K562 (cell line): ENCODE results near the gene ANTKMT. TPM values are rescaled to one million over a fixed set of nuclear protein-coding genes. Genes with fewer than 3 reads are reported as not detected.
A peak's percentile ranks its signal among the peaks of the same experiment; 100 is the strongest.

Experiments used
- ASH1L ChIP-seq: fragments of 450-650 bp; IDR thresholded peaks from 2 replicates; pipeline ENCODE4 v1.6.1; 2018; ENCODE audit warnings: borderline replicate concordance, mild to moderate bottlenecking, low read depth; ENCODE audit not compliant: partially characterized antibody
- ATF4 ChIP-seq: fragments of 450-650 bp; formaldehyde crosslinking; IDR thresholded peaks from 2 replicates; pipeline ENCODE4 v1.4.0; 2022; ENCODE audit warnings: mild to moderate bottlenecking, moderate library complexity
- BACH1 ChIP-seq: fragments of 200-800 bp; sonication (Bioruptor generic); IDR thresholded peaks from 2 replicates; pipeline ENCODE4 v1.6.1; 2016; ENCODE audit warnings: missing genetic modification characterization, missing compliant biosample characterization
- E2F8 ChIP-seq: fragments of 450-650 bp; IDR thresholded peaks from 2 replicates; pipeline ENCODE4 v1.7.1; 2018; ENCODE audit warnings: mild to moderate bottlenecking, low read depth; ENCODE audit not compliant: partially characterized antibody
- ETV5 ChIP-seq: sonication (generic); formaldehyde crosslinking; IDR thresholded peaks from 2 replicates; pipeline ENCODE4 v1.4.0; 2020; ENCODE audit warnings: low read depth, mild to moderate bottlenecking, missing genetic modification reagents
- FOS ChIP-seq: IDR thresholded peaks from 3 replicates; pipeline ENCODE4 v1.6.1; 2011; ENCODE audit not compliant: insufficient read length; ENCODE audit errors: extremely low read depth
- GABPB2 ChIP-seq: fragments of 250-450 bp; sonication (Bioruptor Pico); conservative IDR thresholded peaks from 2 replicates; pipeline ENCODE4 v1.5.1; 2021; ENCODE audit warnings: mild to moderate bottlenecking
- ILK ChIP-seq: fragments of 450-650 bp; IDR thresholded peaks from 2 replicates; pipeline ENCODE4 v1.6.1; 2016; ENCODE audit warnings: missing genetic modification characterization, low read depth, mild to moderate bottlenecking, missing compliant biosample characterization, moderate library complexity, borderline replicate concordance
- KAT8 ChIP-seq: fragments of 450-650 bp; IDR thresholded peaks from 2 replicates; pipeline ENCODE4 v1.6.1; 2016; ENCODE audit warnings: low read depth, mild to moderate bottlenecking
- MAZ ChIP-seq, 2 experiments: fragments of 450-650 bp in 1 of 2; sonication (generic) in 1 of 2; formaldehyde crosslinking; IDR thresholded peaks in 1 of 2; conservative IDR thresholded peaks in 1 of 2; 2 replicates each; pipeline versions ENCODE4 v1.4.0 to v1.5.0; 2020; ENCODE audit warnings: mild to moderate bottlenecking in 1 of 2, missing genetic modification reagents in 1 of 2
- MCM7 ChIP-seq, 2 experiments: fragments of 450-650 bp; IDR thresholded peaks; 2 replicates each; pipeline ENCODE4 v1.6.1; 2016 to 2018
- PHB2 ChIP-seq: fragments of 450-650 bp; IDR thresholded peaks from 2 replicates; pipeline ENCODE4 v1.6.1; 2017; ENCODE audit warnings: low read depth
- PHF8 ChIP-seq: fragments of 200-600 bp; sonication (generic); IDR thresholded peaks from 2 replicates; pipeline ENCODE4 v1.6.1; 2012; ENCODE audit warnings: mixed run types, mild to moderate bottlenecking, inconsistent platforms, low read length, moderate library complexity, borderline replicate concordance
- POLR2A ChIP-seq: fragments of 450-650 bp; conservative IDR thresholded peaks from 2 replicates; pipeline ENCODE4 v1.6.1; 2016
- POLR2G ChIP-seq: fragments of 200-400 bp; formaldehyde crosslinking; IDR thresholded peaks from 2 replicates; pipeline ENCODE4 v1.6.1; 2017; ENCODE audit warnings: low read depth, mild to moderate bottlenecking, antibody characterized with exemption, low read length, moderate library complexity
- RBM39 ChIP-seq: fragments of 200-400 bp; formaldehyde crosslinking; optimal IDR thresholded peaks from 2 replicates; pipeline ENCODE3; 2018; ENCODE audit warnings: low read depth, low read length
- SAP30 ChIP-seq: fragments of 200-600 bp; sonication (generic); IDR thresholded peaks from 2 replicates; pipeline ENCODE4 v1.6.1; 2012; ENCODE audit warnings: borderline replicate concordance, low read depth, mild to moderate bottlenecking, moderate library complexity, low read length, control low read depth, inconsistent platforms; ENCODE audit not compliant: insufficient read depth, poor library complexity, severe bottlenecking
- SLC30A9 ChIP-seq: fragments of 250-450 bp; sonication (Bioruptor Pico); IDR thresholded peaks from 2 replicates; pipeline ENCODE4 v1.8.0; 2022; ENCODE audit warnings: mild to moderate bottlenecking, moderate library complexity
- SNRNP70 ChIP-seq: fragments of 200-400 bp; formaldehyde crosslinking; optimal IDR thresholded peaks from 2 replicates; pipeline ENCODE3; 2017; ENCODE audit warnings: low read depth, low read length
- SRSF3 ChIP-seq: fragments of 200-400 bp; formaldehyde crosslinking; IDR thresholded peaks from 2 replicates; pipeline ENCODE4 v1.6.1; 2016; ENCODE audit warnings: mild to moderate bottlenecking, low read length, moderate library complexity; ENCODE audit not compliant: insufficient read depth
- TAF7 ChIP-seq: fragments of 450-650 bp; IDR thresholded peaks from 2 replicates; pipeline ENCODE4 v1.6.1; 2016; ENCODE audit warnings: missing genetic modification characterization, missing compliant biosample characterization
- ZNF280B ChIP-seq: fragments of 250-450 bp; sonication (Bioruptor Pico); IDR thresholded peaks from 2 replicates; pipeline ENCODE4 v1.5.1; 2021; ENCODE audit warnings: mild to moderate bottlenecking
- ZNF384 ChIP-seq: IDR thresholded peaks from 2 replicates; pipeline ENCODE4 v1.6.1; 2012; ENCODE audit warnings: low read depth, low read length, improper control_type of control experiment
- ZNF696 ChIP-seq: fragments of 250-450 bp; sonication (Bioruptor Pico); conservative IDR thresholded peaks from 2 replicates; pipeline ENCODE4 v1.4.0; 2020; ENCODE audit warnings: mild to moderate bottlenecking, moderate library complexity
- polyA plus RNA-seq, 8 experiments: library from polyadenylated mRNA; depleted of rRNA in 4 of 8; stranded (reverse) in 5 of 8; unstranded in 3 of 8; fragments of >200 nt; fragmentation: Nextera tagmentation in 2 of 8; fragmentation: Illumina TruSeq in 1 of 8; extraction: Ambion mirVana in 2 of 8; extraction: Trizol in 1 of 8; gene quantifications; 2 replicates each; pipeline versions ENCODE4 v1.2.1 to v1.2.3, GENCODE V29; 2011 to 2014; ENCODE audit warnings: inconsistent platforms in 1 of 8, missing spikeins in 1 of 8
- total RNA-seq, 7 experiments: library from RNA; depleted of rRNA in 6 of 7; stranded (reverse); fragments of >200 nt in 6 of 7; fragmentation: Illumina TruSeq in 2 of 7; extraction: Trizol in 2 of 7; gene quantifications; 2 replicates each; pipeline versions ENCODE4 v1.2.1 to v1.2.3, GENCODE V29; 2011 to 2021; ENCODE audit warnings: low replicate concordance in 1 of 7

ANTKMT gene
- total and polyA plus RNA-seq, 9 of the 15 experiments (the other 6 are each of a cell fraction or from before 2014, with no cell fraction given) = 0.58 to 217 (median 19.1) TPM

GRCh38 chr16:679814-680624 lies 40.9 kb upstream of the ANTKMT start, which contains the start of gene STUB1 (continued):
- TF ChIP-seq MAZ (CRISPR knock-in tag; conservative IDR thresholded peaks at IDR 0.05 in 1 of 2, IDR thresholded peaks at IDR 0.05 in 1 of 2) = peak; percentile 63 to 66
- TF ChIP-seq POLR2A = no peak; the same call in 1 of the 2 replicates
- no peak for TF ChIP-seq SRSF3
- no peak for TF ChIP-seq PHB2
- no peak for TF ChIP-seq SLC30A9
- TF ChIP-seq SNRNP70 = no peak
- TF ChIP-seq SAP30 = peak; percentile 80
- no peak for TF ChIP-seq ZNF696 (CRISPR knock-in tag)
- no peak for TF ChIP-seq ILK
- no peak for TF ChIP-seq FOS
- TF ChIP-seq TAF7 (tag) = no peak
- TF ChIP-seq POLR2G = peak; percentile 83
- peak; percentile 86; the same call in 1 of the 2 replicates for TF ChIP-seq PHF8
- no peak for TF ChIP-seq MCM7 (IDR thresholded peaks at IDR 0.05)
- TF ChIP-seq RBM39 = no peak
- TF ChIP-seq GABPB2 (CRISPR knock-in tag) = no peak
- peak; percentile 42; the same call in 1 of the 2 replicates for TF ChIP-seq ETV5 (CRISPR knock-in tag)
- TF ChIP-seq ASH1L = no peak
- TF ChIP-seq BACH1 (tag) = no peak
- no peak for TF ChIP-seq ZNF280B (CRISPR knock-in tag)
- no peak for TF ChIP-seq ZNF384
- no peak for TF ChIP-seq E2F8
- no peak for TF ChIP-seq ATF4 (CRISPR knock-in tag)
- no peak for TF ChIP-seq KAT8
